Measurements from ENCODE around the gene YBX2.

The YBX2 gene

GRCh38 chr17:7285679-7286078 is 8.8 kb downstream of the YBX2 start:
- Histone ChIP-seq H3K4me1 (ENCODE audit: control insufficient read depth in 1 of 2, insufficient read depth in 2 of 2, low read length in 2 of 2) (peaks cover 14 to 20% of the 10 kb centered on the region in 2 donors), H3K9me3 (ENCODE audit: control insufficient read depth in 1 of 2, low read length in 2 of 2) (no peaks in the 10 kb centered on the region), H3K27me3 (ENCODE audit: control insufficient read depth in 1 of 2, insufficient read depth in 2 of 2, low read length in 2 of 2) (peaks cover 0 to 13% of the 10 kb centered on the region in 2 donors), H3K9ac (ENCODE audit: low read depth in 1 of 2, low read length in 2 of 2) (no peak overlapping the region), H3K36me3 (ENCODE audit: control insufficient read depth in 1 of 2, insufficient read depth in 2 of 2, low read length in 2 of 2) (no peaks in the 10 kb centered on the region), H3K4me3 (ENCODE audit: low read depth in 1 of 2, low read length in 2 of 2) (no peak overlapping the region), H3K27ac (ENCODE audit: low read depth, low read length) (no peak overlapping the region)

DNA sequence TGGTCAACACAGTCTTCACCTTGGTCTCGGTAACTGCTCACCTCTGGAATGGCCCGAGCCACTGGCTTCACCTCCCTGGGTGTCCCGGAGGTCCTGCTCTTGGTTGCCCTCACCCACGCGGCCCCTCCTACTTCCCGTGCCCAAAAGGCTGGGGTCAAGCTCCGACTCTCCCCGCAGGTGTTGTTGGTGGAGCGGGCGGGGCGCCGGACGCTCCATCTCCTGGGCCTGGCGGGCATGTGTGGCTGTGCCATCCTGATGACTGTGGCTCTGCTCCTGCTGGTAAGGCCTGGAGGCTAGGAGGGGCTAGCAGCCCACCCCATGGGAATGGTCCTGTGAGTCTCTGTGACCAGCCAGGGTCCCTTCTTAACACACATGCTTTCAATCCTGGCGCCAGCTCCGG is 9.5 kb downstream of the YBX2 start:
- Histone ChIP-seq H3K9ac (ENCODE audit: low read depth in 1 of 2, low read length in 2 of 2) (no peak overlapping the region), H3K27ac (ENCODE audit: low read depth, low read length) (no peak overlapping the region), H3K27me3 (ENCODE audit: control insufficient read depth in 1 of 2, insufficient read depth in 2 of 2, low read length in 2 of 2) (peaks cover 0 to 13% of the 10 kb centered on the region in 2 donors), H3K4me1 (ENCODE audit: control insufficient read depth in 1 of 2, insufficient read depth in 2 of 2, low read length in 2 of 2) (peaks cover 20 to 28% of the 10 kb centered on the region in 2 donors), H3K4me3 (ENCODE audit: low read depth in 1 of 2, low read length in 2 of 2) (no peak overlapping the region), H3K9me3 (ENCODE audit: control insufficient read depth in 1 of 2, low read length in 2 of 2) (no peaks in the 10 kb centered on the region), H3K36me3 (ENCODE audit: control insufficient read depth in 1 of 2, insufficient read depth in 2 of 2, low read length in 2 of 2) (no peaks in the 10 kb centered on the region)

DNA sequence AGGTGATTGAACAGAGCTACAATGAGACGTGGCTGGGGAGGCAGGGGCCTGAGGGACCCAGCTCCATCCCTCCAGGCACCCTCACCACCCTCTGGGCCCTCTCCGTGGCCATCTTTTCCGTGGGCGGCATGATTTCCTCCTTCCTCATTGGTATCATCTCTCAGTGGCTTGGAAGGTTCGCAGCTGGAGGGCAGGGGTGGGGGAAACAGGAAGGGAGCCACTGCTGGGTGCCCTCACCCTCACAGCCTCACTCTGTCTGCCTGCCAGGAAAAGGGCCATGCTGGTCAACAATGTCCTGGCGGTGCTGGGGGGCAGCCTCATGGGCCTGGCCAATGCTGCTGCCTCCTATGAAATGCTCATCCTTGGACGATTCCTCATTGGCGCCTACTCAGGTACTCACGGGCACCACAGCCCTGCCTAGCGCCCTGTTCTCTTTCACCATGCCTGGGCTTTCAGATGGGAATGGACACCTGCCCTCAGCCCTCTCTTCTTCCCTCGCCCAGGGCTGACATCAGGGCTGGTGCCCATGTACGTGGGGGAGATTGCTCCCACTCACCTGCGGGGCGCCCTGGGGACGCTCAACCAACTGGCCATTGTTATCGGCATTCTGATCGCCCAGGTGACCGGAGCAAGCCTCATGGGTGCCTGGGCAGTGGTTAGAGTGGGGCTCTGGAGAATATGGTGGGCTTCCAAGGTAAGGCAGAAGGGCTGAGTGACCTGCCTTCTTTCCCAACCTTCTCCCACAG is 10.8 kb downstream of the YBX2 start:
- peaks cover 0 to 13% of the 10 kb centered on the region in 2 donors for H3K27me3 ChIP-seq (ENCODE audit: control insufficient read depth in 1 of 2, insufficient read depth in 2 of 2, low read length in 2 of 2)
- H3K4me1 ChIP-seq (ENCODE audit: control insufficient read depth in 1 of 2, insufficient read depth in 2 of 2, low read length in 2 of 2) = peaks cover 21 to 35% of the 10 kb centered on the region in 2 donors
- no peaks in the 10 kb centered on the region for H3K36me3 ChIP-seq (ENCODE audit: control insufficient read depth in 1 of 2, insufficient read depth in 2 of 2, low read length in 2 of 2)
- no peak overlapping the region for H3K9ac ChIP-seq (ENCODE audit: low read depth in 1 of 2, low read length in 2 of 2)
- H3K4me3 ChIP-seq (ENCODE audit: low read depth in 1 of 2, low read length in 2 of 2) = no peak overlapping the region
- H3K9me3 ChIP-seq (ENCODE audit: control insufficient read depth in 1 of 2, low read length in 2 of 2) = no peaks in the 10 kb centered on the region
- H3K27ac ChIP-seq (ENCODE audit: low read depth, low read length) = no peak overlapping the region

DNA sequence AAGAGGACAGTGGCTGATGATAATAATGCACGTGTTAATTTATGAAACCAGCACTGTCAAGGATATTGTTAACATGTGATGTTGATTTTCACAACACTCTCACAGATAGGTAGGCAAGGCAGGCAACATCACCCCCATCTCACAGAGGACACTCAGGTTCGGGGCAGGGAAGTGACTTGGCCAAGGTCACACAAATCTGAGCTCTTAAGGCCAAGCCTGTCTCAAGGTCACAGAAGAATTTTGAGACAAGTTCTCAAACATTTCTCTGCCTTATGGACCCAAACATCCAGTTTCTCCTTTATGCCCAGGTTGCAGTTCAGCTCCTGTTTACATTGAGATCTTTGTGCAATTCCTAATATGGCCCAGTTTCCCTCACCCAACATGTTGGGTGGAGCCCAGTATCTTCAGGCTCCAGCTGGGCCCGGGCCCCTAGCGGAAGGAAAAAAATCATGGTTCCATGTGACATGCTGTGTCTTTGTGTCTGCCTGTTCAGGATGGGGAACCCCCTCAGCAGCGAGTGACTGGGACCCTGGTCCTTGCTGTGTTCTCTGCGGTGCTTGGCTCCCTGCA is 11.6 kb downstream of the YBX2 start:
- Histone ChIP-seq H3K9me3 (ENCODE audit: control insufficient read depth in 1 of 2, low read length in 2 of 2) (no peaks in the 10 kb centered on the region), H3K27me3 (ENCODE audit: control insufficient read depth in 1 of 2, insufficient read depth in 2 of 2, low read length in 2 of 2) (peaks cover 0 to 13% of the 10 kb centered on the region in 2 donors), H3K4me1 (ENCODE audit: control insufficient read depth in 1 of 2, insufficient read depth in 2 of 2, low read length in 2 of 2) (peaks cover 21 to 35% of the 10 kb centered on the region in 2 donors), H3K9ac (ENCODE audit: low read depth in 1 of 2, low read length in 2 of 2) (peak overlapping the region in 1 of 2 donors; percentile 26), H3K27ac (ENCODE audit: low read depth, low read length) (no peak overlapping the region), H3K4me3 (ENCODE audit: low read depth in 1 of 2, low read length in 2 of 2) (peak overlapping the region in 1 of 2 donors; percentile 56), H3K36me3 (ENCODE audit: control insufficient read depth in 1 of 2, insufficient read depth in 2 of 2, low read length in 2 of 2) (no peaks in the 10 kb centered on the region)

DNA sequence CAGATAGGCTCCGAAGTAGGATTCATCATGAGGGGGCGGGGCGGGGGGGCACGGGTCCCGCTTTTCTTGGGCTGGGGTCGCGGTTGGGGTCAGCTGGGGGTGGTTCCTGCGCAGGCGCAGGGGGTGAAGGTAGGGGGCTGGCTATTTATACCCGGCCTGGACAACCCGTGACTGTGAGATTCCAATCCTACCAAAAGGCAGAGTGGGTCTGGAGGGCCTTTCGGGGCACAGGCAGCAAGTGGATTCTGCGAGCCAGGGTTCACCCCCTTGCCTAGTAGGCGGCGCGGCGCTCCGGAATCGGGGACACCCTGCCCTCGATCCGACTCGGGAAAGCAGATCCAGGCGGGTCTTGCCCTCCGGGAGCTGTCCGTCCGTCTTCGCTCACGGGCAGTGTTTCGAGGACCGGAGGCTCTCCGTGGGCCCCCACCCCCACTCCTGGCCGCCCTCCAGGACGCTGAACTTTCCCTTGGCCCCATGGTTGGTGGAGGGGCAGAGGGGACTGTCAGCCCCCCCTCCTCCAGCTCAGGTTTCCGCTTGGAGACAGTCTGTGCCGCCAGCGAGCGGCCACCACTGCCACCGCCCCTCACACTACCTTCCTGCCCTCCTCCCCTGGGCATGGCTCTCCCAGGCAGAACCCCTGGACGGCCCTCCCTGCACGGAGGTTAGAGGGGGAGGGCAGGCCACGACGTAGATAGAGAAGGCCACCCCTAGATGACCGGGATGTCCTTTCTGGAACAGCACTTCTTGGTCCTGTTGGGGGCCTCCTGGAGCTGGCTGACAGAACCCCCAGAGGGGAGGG is 12.3 kb downstream of the YBX2 start:
- no peaks in the 10 kb centered on the region for H3K9me3 ChIP-seq (ENCODE audit: control insufficient read depth in 1 of 2, low read length in 2 of 2)
- H3K36me3 ChIP-seq (ENCODE audit: control insufficient read depth in 1 of 2, insufficient read depth in 2 of 2, low read length in 2 of 2) = no peaks in the 10 kb centered on the region
- peaks cover 21 to 35% of the 10 kb centered on the region in 2 donors for H3K4me1 ChIP-seq (ENCODE audit: control insufficient read depth in 1 of 2, insufficient read depth in 2 of 2, low read length in 2 of 2)
- peak overlapping the region; percentile 26 to 48 for H3K9ac ChIP-seq (ENCODE audit: low read depth in 1 of 2, low read length in 2 of 2)
- H3K27me3 ChIP-seq (ENCODE audit: control insufficient read depth in 1 of 2, insufficient read depth in 2 of 2, low read length in 2 of 2) = peaks cover 0 to 13% of the 10 kb centered on the region in 2 donors
- no peak overlapping the region for H3K27ac ChIP-seq (ENCODE audit: low read depth, low read length)
- H3K4me3 ChIP-seq (ENCODE audit: low read depth in 1 of 2, low read length in 2 of 2) = peak overlapping the region; percentile 56 to 77

DNA sequence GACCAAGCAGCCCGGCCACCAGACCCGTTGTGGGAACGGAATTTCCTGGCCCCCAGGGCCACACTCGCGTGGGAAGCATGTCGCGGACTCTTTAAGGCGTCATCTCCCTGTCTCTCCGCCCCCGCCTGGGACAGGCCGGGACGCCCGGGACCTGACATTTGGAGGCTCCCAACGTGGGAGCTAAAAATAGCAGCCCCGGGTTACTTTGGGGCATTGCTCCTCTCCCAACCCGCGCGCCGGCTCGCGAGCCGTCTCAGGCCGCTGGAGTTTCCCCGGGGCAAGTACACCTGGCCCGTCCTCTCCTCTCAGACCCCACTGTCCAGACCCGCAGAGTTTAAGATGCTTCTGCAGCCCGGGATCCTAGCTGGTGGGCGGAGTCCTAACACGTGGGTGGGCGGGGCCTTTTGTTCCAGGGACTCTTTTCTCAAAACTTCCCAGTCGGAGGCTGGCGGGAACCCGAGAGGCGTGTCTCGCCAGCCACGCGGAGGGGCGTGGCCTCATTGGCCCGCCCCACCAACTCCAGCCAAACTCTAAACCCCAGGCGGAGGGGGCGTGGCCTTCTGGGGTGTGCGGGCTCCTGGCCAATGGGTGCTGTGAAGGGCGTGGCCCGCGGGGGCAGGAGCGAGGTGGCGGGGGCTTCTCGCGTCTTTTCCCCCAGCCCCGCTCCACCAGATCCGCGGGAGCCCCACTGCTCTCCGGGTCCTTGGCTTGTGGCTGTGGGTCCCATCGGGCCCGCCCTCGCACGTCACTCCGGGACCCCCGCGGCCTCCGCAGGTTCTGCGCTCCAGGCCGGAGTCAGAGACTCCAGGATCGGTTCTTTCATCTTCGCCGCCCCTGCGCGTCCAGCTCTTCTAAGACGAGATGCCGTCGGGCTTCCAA is 13.1 kb downstream of the YBX2 start, which contains the start of gene SLC2A4:
SLC2A4 (plus strand) TSS at position 645 of the 879 bp plus-strand sequence; CDS start at position 862, 217 bp downstream.
- no peaks in the 10 kb centered on the region for H3K36me3 ChIP-seq (ENCODE audit: control insufficient read depth in 1 of 2, insufficient read depth in 2 of 2, low read length in 2 of 2)
- peak within 1 kb of the TSS; percentile 72 for H3K27ac ChIP-seq (ENCODE audit: low read depth, low read length)
- H3K4me3 ChIP-seq (ENCODE audit: low read depth in 1 of 2, low read length in 2 of 2) = peak within 1 kb of the TSS; percentile 77 to 80
- peak within 1 kb of the TSS; percentile 67 to 84 for H3K9ac ChIP-seq (ENCODE audit: low read depth in 1 of 2, low read length in 2 of 2)
- H3K27me3 ChIP-seq (ENCODE audit: control insufficient read depth in 1 of 2, insufficient read depth in 2 of 2, low read length in 2 of 2) = peaks cover 0 to 13% of the 10 kb centered on the region in 2 donors
- peaks cover 21 to 35% of the 10 kb centered on the region in 2 donors for H3K4me1 ChIP-seq (ENCODE audit: control insufficient read depth in 1 of 2, insufficient read depth in 2 of 2, low read length in 2 of 2)
- no peaks in the 10 kb centered on the region for H3K9me3 ChIP-seq (ENCODE audit: control insufficient read depth in 1 of 2, low read length in 2 of 2)

- H3K4me1 ChIP-seq (ENCODE audit: control insufficient read depth in 1 of 2, insufficient read depth in 2 of 2, low read length in 2 of 2) = peaks cover 21 to 35% of the 10 kb centered on the region in 2 donors
- H3K4me3 ChIP-seq (ENCODE audit: low read depth in 1 of 2, low read length in 2 of 2) = peak overlapping the region; percentile 77 to 80
- H3K9ac ChIP-seq (ENCODE audit: low read depth in 1 of 2, low read length in 2 of 2) = peak overlapping the region; percentile 67 to 84
- no peaks in the 10 kb centered on the region for H3K9me3 ChIP-seq (ENCODE audit: control insufficient read depth in 1 of 2, low read length in 2 of 2)
- peak overlapping the region; percentile 72 for H3K27ac ChIP-seq (ENCODE audit: low read depth, low read length)
- H3K27me3 ChIP-seq (ENCODE audit: control insufficient read depth in 1 of 2, insufficient read depth in 2 of 2, low read length in 2 of 2) = peaks cover 0 to 13% of the 10 kb centered on the region in 2 donors
- H3K36me3 ChIP-seq (ENCODE audit: control insufficient read depth in 1 of 2, insufficient read depth in 2 of 2, low read length in 2 of 2) = no peaks in the 10 kb centered on the region
Measured at GRCh38 chr17:7280519-7281073, 13.8 kb downstream of the YBX2 start.

DNA sequence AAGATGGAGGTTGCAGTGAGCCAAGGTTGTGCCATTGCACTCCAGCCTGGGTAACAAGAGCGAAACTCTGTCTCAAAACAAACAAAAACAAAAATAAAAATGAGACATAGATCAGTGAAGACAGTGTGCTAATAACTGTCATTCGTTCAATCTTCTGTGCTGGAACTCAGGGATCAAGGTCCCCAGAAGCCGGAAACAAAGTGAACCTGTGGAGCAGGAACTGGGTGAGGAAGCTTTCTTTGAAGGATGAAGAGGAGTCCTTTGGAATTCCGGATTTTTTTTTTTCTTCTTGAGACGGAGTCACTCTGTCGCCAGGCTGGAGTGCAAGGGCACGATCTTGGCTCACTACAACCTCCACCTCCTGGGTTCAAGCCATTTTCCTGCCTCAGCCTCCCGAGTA is 15.0 kb downstream of the YBX2 start:
- H3K36me3 ChIP-seq (ENCODE audit: control insufficient read depth in 1 of 2, insufficient read depth in 2 of 2, low read length in 2 of 2) = no peaks in the 10 kb centered on the region
- H3K4me3 ChIP-seq (ENCODE audit: low read depth in 1 of 2, low read length in 2 of 2) = peak overlapping the region in 1 of 2 donors; percentile 80
- no peak overlapping the region for H3K27ac ChIP-seq (ENCODE audit: low read depth, low read length)
- H3K9me3 ChIP-seq (ENCODE audit: control insufficient read depth in 1 of 2, low read length in 2 of 2) = no peaks in the 10 kb centered on the region
- H3K4me1 ChIP-seq (ENCODE audit: control insufficient read depth in 1 of 2, insufficient read depth in 2 of 2, low read length in 2 of 2) = peaks cover 21 to 35% of the 10 kb centered on the region in 2 donors
- H3K27me3 ChIP-seq (ENCODE audit: control insufficient read depth in 1 of 2, insufficient read depth in 2 of 2, low read length in 2 of 2) = peaks cover 0 to 13% of the 10 kb centered on the region in 2 donors
- H3K9ac ChIP-seq (ENCODE audit: low read depth in 1 of 2, low read length in 2 of 2) = no peak overlapping the region

DNA sequence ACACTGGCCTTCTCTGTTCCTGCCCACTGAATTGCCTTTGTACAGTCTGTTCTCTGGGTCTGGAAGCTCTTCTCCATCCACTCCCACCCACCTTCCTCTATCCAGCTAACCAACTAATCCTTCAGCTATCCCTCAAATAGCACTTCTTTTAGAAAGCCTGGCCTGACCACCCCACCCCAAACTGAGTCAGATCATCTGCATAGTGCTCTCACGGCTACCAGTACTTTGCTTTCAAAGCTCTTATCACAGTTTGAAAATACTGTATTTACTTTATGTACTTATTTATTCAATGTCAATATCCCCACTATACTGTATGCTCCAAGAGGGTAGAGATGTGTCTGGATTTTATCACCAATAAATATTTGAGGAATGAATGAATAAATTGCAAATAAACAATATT is 27.7 kb downstream of the YBX2 start:
- H3K27me3 ChIP-seq (ENCODE audit: control insufficient read depth in 1 of 2, insufficient read depth in 2 of 2, low read length in 2 of 2) = peaks cover 0 to 12% of the 10 kb centered on the region in 2 donors
- H3K27ac ChIP-seq (ENCODE audit: low read depth, low read length) = no peak overlapping the region
- no peaks in the 10 kb centered on the region for H3K36me3 ChIP-seq (ENCODE audit: control insufficient read depth in 1 of 2, insufficient read depth in 2 of 2, low read length in 2 of 2)
- H3K9me3 ChIP-seq (ENCODE audit: control insufficient read depth in 1 of 2, low read length in 2 of 2) = no peaks in the 10 kb centered on the region
- H3K4me3 ChIP-seq (ENCODE audit: low read depth in 1 of 2, low read length in 2 of 2) = no peak overlapping the region
- H3K4me1 ChIP-seq (ENCODE audit: control insufficient read depth in 1 of 2, insufficient read depth in 2 of 2, low read length in 2 of 2) = peaks cover 0 to 14% of the 10 kb centered on the region in 2 donors
- H3K9ac ChIP-seq (ENCODE audit: low read depth in 1 of 2, low read length in 2 of 2) = no peak overlapping the region
